ENCODE data around the gene PLOD2. TPM values are rescaled to one million over a fixed set of nuclear protein-coding genes. Genes with fewer than 3 reads are reported as not detected.

Gene PLOD2
- total RNA-seq, 4 donors from 2014 or later: 4.4 to 11.6 (median 10.1) TPM

GRCh38 chr3:146104068-146104467 lies 56.9 kb downstream of the PLOD2 start:
- H3K4me3 ChIP-seq (ENCODE audit: low read depth, poor library complexity, severe bottlenecking): no peak overlapping the region
- TF ChIP-seq POLR2A (IDR thresholded peaks at IDR 0.05): no peak
- TF ChIP-seq CTCF (IDR thresholded peaks at IDR 0.05): no peak
- DNase-seq (ENCODE audit: low spot score in 2 of 2): no peak
- intact Hi-C loops (cut with DNase I; ENCODE audit: low total_unique reads): no loop called here
- whole genome bisulfite sequencing, 2 donors: 91 to 93% methylated on average over 3 of the region's 3 CpGs

DNA sequence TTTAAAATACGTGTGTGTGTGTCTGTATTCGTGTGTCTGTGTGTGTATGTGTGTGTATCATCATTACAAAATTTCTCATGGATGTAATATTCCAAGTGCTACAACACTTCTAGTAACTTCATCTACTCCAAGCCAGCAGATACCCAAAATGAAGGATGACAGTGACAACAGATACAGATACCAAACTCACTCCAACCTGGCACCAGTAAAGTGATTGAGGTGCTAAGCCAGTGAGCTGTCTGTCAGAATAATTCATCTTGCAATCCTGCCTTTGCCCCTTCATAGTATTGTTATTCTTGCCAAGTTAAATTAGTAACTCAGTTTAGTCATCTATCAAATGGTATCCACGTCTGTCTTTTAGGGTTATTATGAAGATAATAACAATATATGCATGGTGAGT lies 58.1 kb downstream of the PLOD2 start:
- no peak overlapping the region for H3K4me3 ChIP-seq (ENCODE audit: low read depth, poor library complexity, severe bottlenecking)
- WGBS, 2 donors: 89 to 91% methylated on average over 3 of the region's 3 CpGs
- TF ChIP-seq CTCF (IDR thresholded peaks at IDR 0.05) (no peak), POLR2A (IDR thresholded peaks at IDR 0.05) (no peak)
- intact Hi-C loops (cut with DNase I; ENCODE audit: low total_unique reads): no loop called here
- DNase-seq (ENCODE audit: low spot score in 2 of 2): no peak

GRCh38 chr3:146101538-146101937 lies 59.4 kb downstream of the PLOD2 start:
- 92 to 95% methylated on average over 2 of the region's 2 CpGs for WGBS, 2 donors
- no peak for TF ChIP-seq POLR2A (IDR thresholded peaks at IDR 0.05)
- TF ChIP-seq CTCF (IDR thresholded peaks at IDR 0.05): no peak
- intact Hi-C loops (cut with DNase I; ENCODE audit: low total_unique reads): no loop called here
- no peak overlapping the region for H3K4me3 ChIP-seq (ENCODE audit: low read depth, poor library complexity, severe bottlenecking)
- no peak for DNase-seq (ENCODE audit: low spot score in 2 of 2)

DNA sequence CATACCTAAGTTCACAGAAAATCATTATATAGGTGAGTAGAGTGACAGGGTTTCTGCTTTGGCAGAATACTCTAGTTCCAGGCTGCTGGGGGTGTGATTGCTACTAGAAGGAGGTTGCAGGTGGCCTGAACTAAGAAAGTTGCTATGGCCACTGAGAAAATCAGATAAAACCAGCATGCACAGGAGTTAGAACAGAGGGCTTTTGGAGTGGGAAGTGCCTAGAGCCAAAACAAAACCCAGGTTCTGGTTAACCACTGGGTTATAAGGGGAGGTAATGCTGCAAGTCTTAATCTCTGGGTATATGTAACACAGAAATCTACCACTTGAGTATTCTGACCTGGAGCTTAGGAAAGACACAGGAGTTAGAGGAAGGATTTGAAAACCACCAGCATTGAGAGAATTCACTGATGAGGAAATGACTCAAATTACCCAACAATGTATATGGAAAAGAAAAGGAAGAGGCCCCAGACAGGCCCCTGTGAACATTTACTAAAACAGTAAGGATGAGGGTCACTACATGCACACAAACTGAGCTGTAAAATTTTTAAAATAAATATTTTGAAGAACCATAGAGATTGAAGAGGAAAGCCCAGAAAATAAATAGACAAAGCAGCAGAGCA lies 60.0 kb downstream of the PLOD2 start:
- H3K4me3 ChIP-seq (ENCODE audit: low read depth, poor library complexity, severe bottlenecking): no peak overlapping the region
- intact Hi-C loops (cut with DNase I; ENCODE audit: low total_unique reads): no loop called here
- TF ChIP-seq POLR2A (IDR thresholded peaks at IDR 0.05) (no peak), CTCF (IDR thresholded peaks at IDR 0.05) (no peak)
- no peak for DNase-seq (ENCODE audit: low spot score in 2 of 2)

DNA sequence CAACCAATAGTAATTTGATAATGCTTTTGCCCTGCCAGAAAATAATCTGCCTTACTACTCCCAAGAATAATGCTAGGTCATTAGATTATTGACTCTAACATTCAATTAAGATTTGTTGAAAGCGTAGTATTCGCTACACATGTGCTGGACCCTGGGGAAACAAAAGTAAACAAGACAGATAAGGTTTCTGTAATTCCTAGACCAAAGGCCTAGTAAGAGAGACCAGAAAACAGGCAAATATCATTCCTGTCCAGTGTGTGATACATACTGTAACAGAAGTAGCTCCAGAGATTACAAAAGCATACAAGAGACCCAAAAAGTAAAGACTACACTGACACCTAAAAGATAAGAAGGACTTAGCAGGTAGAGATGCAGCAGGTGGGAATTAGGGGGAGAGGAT lies 60.8 kb downstream of the PLOD2 start:
- DNase-seq (ENCODE audit: low spot score in 2 of 2): no peak
- H3K4me3 ChIP-seq (ENCODE audit: low read depth, poor library complexity, severe bottlenecking): no peak overlapping the region
- intact Hi-C loops (cut with DNase I; ENCODE audit: low total_unique reads): no loop called here
- 96 to 99% methylated on average over 2 of the region's 2 CpGs for WGBS, 2 donors
- TF ChIP-seq CTCF (IDR thresholded peaks at IDR 0.05) (no peak), POLR2A (IDR thresholded peaks at IDR 0.05) (no peak)

- intact Hi-C loops (cut with DNase I; ENCODE audit: low total_unique reads): no loop called here
- H3K4me3 ChIP-seq (ENCODE audit: low read depth, poor library complexity, severe bottlenecking): no peak overlapping the region
- 72 to 78% methylated on average over 9 of the region's 9 CpGs for WGBS, 2 donors
- no peak for DNase-seq (ENCODE audit: low spot score in 2 of 2)
- TF ChIP-seq POLR2A (IDR thresholded peaks at IDR 0.05): no peak
- no peak for TF ChIP-seq CTCF (IDR thresholded peaks at IDR 0.05)
These were observed 61.7 kb downstream of the PLOD2 start for GRCh38 chr3:146099316-146099715.
